NCI-H82 treated with DMSO at 0.1 percent for 48 hours (cell line): Measurements from ENCODE around the gene SLC39A11.
"Not testable (repeated sequence)": the region's sequence is repeated elsewhere in the genome, so short reads cannot be mapped to it uniquely, and the experiment has no call there.

Experiments
- DNase-seq: peaks from one replicate; lab custom pipeline; 2025; ENCODE audit not compliant: unreplicated experiment; lab: John Stamatoyannopoulos, UW

SLC39A11 gene

GRCh38 chr17:73092523-73093135 is at the start of gene SLC39A11:
Gene SLC39A11, minus strand, starts transcription at chr17:73092688. Its CDS starts 3,924 bp downstream, at chr17:73088764.
- peak; percentile 92 for DNase-seq

- no peak for DNase-seq
Measured at GRCh38 chr17:73141411-73141810, 48.9 kb upstream of the SLC39A11 start.

- DNase-seq: peak; percentile 92
Measured at GRCh38 chr17:73140566-73140965, 48.1 kb upstream of the SLC39A11 start.

- DNase-seq: no peak
Measured at GRCh38 chr17:73139296-73139695, 46.8 kb upstream of the SLC39A11 start.

GRCh38 chr17:73138541-73139138 is 46.2 kb upstream of the SLC39A11 start:
- DNase-seq: peak; percentile 51

- no peak for DNase-seq
Measured at GRCh38 chr17:73137376-73137775, 44.9 kb upstream of the SLC39A11 start.

- DNase-seq: no peak
Measured at GRCh38 chr17:73135766-73136165, 43.3 kb upstream of the SLC39A11 start.

- DNase-seq: no peak
Measured at GRCh38 chr17:73133911-73134649, 41.6 kb upstream of the SLC39A11 start.

GRCh38 chr17:73132085-73132492 is 39.6 kb upstream of the SLC39A11 start:
- peak; percentile 65 for DNase-seq

- DNase-seq: not testable (repeated sequence)
Measured at GRCh38 chr17:73131439-73131838, 39.0 kb upstream of the SLC39A11 start.

- DNase-seq: no peak
Measured at GRCh38 chr17:73130977-73131376, 38.5 kb upstream of the SLC39A11 start.

- no peak for DNase-seq
Measured at GRCh38 chr17:73128496-73128895, 36.0 kb upstream of the SLC39A11 start.

GRCh38 chr17:73126716-73127473 is 34.4 kb upstream of the SLC39A11 start:
- DNase-seq: no peak

- no peak for DNase-seq
Measured at GRCh38 chr17:73123606-73124320, 31.3 kb upstream of the SLC39A11 start.

- no peak for DNase-seq
Measured at GRCh38 chr17:73122953-73123605, 30.6 kb upstream of the SLC39A11 start.

GRCh38 chr17:73121506-73121905 is 29.0 kb upstream of the SLC39A11 start:
- DNase-seq: no peak

- DNase-seq: no peak
Measured at GRCh38 chr17:73119631-73120030, 27.1 kb upstream of the SLC39A11 start.

GRCh38 chr17:73118951-73119391 is 26.5 kb upstream of the SLC39A11 start:
- DNase-seq: peak; percentile 96

GRCh38 chr17:73118139-73118538 is 25.7 kb upstream of the SLC39A11 start:
- DNase-seq: no peak

- no peak for DNase-seq
Measured at GRCh38 chr17:73112246-73112645, 19.8 kb upstream of the SLC39A11 start.
